HEK293 (cell line): ENCODE data around the gene SLC11A2.

Source experiments
- BCL11A ChIP-seq: fragments of 450-650 bp; formaldehyde crosslinking; IDR thresholded peaks from 2 replicates; pipeline ENCODE4 v1.5.1; 2016; ENCODE audit warnings: low read depth, missing biosample characterization, missing genetic modification characterization
- GLIS2 ChIP-seq: fragments of 450-650 bp; formaldehyde crosslinking; IDR thresholded peaks from 2 replicates; pipeline ENCODE4 v1.5.1; 2016; ENCODE audit warnings: missing biosample characterization, missing genetic modification characterization
- KLF1 ChIP-seq: fragments of 450-650 bp; formaldehyde crosslinking; IDR thresholded peaks from 2 replicates; pipeline ENCODE4 v1.5.1; 2016; ENCODE audit warnings: missing biosample characterization, missing genetic modification characterization
- KLF16 ChIP-seq: fragments of 450-650 bp; formaldehyde crosslinking; IDR thresholded peaks from 2 replicates; pipeline ENCODE4 v1.5.1; 2017; ENCODE audit warnings: missing biosample characterization, missing genetic modification characterization
- SP2 ChIP-seq: fragments of 450-650 bp; formaldehyde crosslinking; IDR thresholded peaks from 2 replicates; pipeline ENCODE4 v1.5.1; 2016; ENCODE audit warnings: missing biosample characterization, missing genetic modification characterization
- SP7 ChIP-seq: fragments of 450-650 bp; formaldehyde crosslinking; IDR thresholded peaks from 2 replicates; pipeline ENCODE4 v1.5.1; 2016; ENCODE audit warnings: missing biosample characterization, missing genetic modification characterization
- YY1 ChIP-seq: fragments of 450-650 bp; formaldehyde crosslinking; IDR thresholded peaks from 2 replicates; pipeline ENCODE4 v1.5.1; 2018; ENCODE audit warnings: missing biosample characterization, missing genetic modification characterization
- ZBTB20 ChIP-seq: fragments of 450-650 bp; formaldehyde crosslinking; IDR thresholded peaks from 2 replicates; pipeline ENCODE4 v1.5.1; 2016; ENCODE audit warnings: missing biosample characterization, missing genetic modification characterization
- ZNF133 ChIP-seq: fragments of 450-650 bp; formaldehyde crosslinking; IDR thresholded peaks from 2 replicates; pipeline ENCODE4 v1.5.1; 2016; ENCODE audit warnings: missing biosample characterization, missing genetic modification characterization
- ZNF214 ChIP-seq: fragments of 450-650 bp; formaldehyde crosslinking; IDR thresholded peaks from 2 replicates; pipeline ENCODE4 v1.5.1; 2017; ENCODE audit warnings: missing biosample characterization, mild to moderate bottlenecking, missing genetic modification characterization, borderline replicate concordance
- ZNF266 ChIP-seq: fragments of 450-650 bp; formaldehyde crosslinking; IDR thresholded peaks from 2 replicates; pipeline ENCODE4 v1.5.1; 2016; ENCODE audit warnings: missing biosample characterization, missing genetic modification characterization, low read depth
- ZNF366 ChIP-seq: fragments of 450-650 bp; formaldehyde crosslinking; conservative IDR thresholded peaks from 2 replicates; pipeline ENCODE4 v1.5.1; 2016; ENCODE audit warnings: missing biosample characterization, missing genetic modification characterization
- ZNF433 ChIP-seq: fragments of 450-650 bp; formaldehyde crosslinking; IDR thresholded peaks from 2 replicates; pipeline ENCODE4 v1.5.1; 2016; ENCODE audit warnings: missing biosample characterization, missing genetic modification characterization, low read depth
- ZNF621 ChIP-seq: fragments of 450-650 bp; formaldehyde crosslinking; IDR thresholded peaks from 2 replicates; pipeline ENCODE4 v1.5.1; 2017; ENCODE audit warnings: missing biosample characterization, missing genetic modification characterization
- ZNF658 ChIP-seq: fragments of 450-650 bp; formaldehyde crosslinking; IDR thresholded peaks from 2 replicates; pipeline ENCODE4; 2016; ENCODE audit warnings: missing biosample characterization, missing genetic modification characterization
- ZSCAN30 ChIP-seq: fragments of 450-650 bp; IDR thresholded peaks from 2 replicates; pipeline ENCODE4 v1.5.1; 2018; ENCODE audit warnings: missing biosample characterization, mild to moderate bottlenecking, missing genetic modification characterization, moderate library complexity
- TF ChIP-seq, protein P1 (sequence below): fragments of 450-650 bp; formaldehyde crosslinking; IDR thresholded peaks from 2 replicates; pipeline ENCODE4 v1.5.1; 2016; ENCODE audit warnings: missing biosample characterization, missing genetic modification characterization
- TF ChIP-seq, protein P2 (sequence below): fragments of 450-650 bp; formaldehyde crosslinking; IDR thresholded peaks from 2 replicates; pipeline ENCODE4; 2016; ENCODE audit warnings: missing biosample characterization, missing genetic modification characterization
- TF ChIP-seq, protein P3 (sequence below): fragments of 450-650 bp; formaldehyde crosslinking; IDR thresholded peaks from 2 replicates; pipeline ENCODE4 v1.5.1; 2017; ENCODE audit warnings: missing biosample characterization, mild to moderate bottlenecking, missing genetic modification characterization, moderate library complexity
- TF ChIP-seq, protein P4 (sequence below): fragments of 450-650 bp; formaldehyde crosslinking; IDR thresholded peaks from 2 replicates; pipeline ENCODE4 v1.5.1; 2016; ENCODE audit warnings: missing biosample characterization, missing genetic modification characterization
- TF ChIP-seq, protein P5 (sequence below): fragments of 450-650 bp; formaldehyde crosslinking; IDR thresholded peaks from 2 replicates; pipeline ENCODE4 v1.5.1; 2017; ENCODE audit warnings: missing biosample characterization, missing genetic modification characterization
- TF ChIP-seq, protein P6 (sequence below): fragments of 450-650 bp; formaldehyde crosslinking; IDR thresholded peaks from 2 replicates; pipeline ENCODE4 v1.5.1; 2017; ENCODE audit warnings: missing biosample characterization, missing genetic modification characterization
- TF ChIP-seq, protein P7 (sequence below): fragments of 450-650 bp; formaldehyde crosslinking; IDR thresholded peaks from 2 replicates; pipeline ENCODE4 v1.5.1; 2016; ENCODE audit warnings: missing biosample characterization, missing genetic modification characterization

Gene SLC11A2

DNA sequence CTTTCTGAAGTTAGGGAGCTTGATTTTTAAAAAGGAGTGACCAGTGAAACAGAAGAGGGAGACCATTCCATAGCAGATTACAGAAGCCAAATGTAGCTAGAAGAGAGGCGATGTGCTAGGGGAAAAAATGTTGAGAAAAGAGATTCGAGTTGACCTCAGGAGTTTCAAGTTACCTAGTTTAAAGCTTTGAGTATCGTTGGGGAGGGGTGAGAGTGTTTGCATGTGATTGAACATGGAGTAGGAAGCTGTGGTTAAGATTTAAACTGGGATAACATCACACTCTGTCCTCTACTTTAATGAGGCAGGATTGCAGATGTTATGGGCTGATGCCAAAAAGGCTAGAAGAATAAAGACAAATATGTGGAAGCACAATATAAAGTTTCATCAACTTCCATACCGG is 25.6 kb upstream of the SLC11A2 start (continued):
- TF ChIP-seq, protein P1, sequence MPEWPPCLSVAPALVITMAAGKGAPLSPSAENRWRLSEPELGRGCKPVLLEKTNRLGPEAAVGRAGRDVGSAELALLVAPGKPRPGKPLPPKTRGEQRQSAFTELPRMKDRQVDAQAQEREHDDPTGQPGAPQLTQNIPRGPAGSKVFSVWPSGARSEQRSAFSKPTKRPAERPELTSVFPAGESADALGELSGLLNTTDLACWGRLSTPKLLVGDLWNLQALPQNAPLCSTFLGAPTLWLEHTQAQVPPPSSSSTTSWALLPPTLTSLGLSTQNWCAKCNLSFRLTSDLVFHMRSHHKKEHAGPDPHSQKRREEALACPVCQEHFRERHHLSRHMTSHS (tag by site-specific recombination): no peak
- no peak for TF ChIP-seq ZNF658 (tag by site-specific recombination)
- TF ChIP-seq ZBTB20: no peak
- TF ChIP-seq ZNF214 (tag by site-specific recombination): no peak
- TF ChIP-seq, protein P2, sequence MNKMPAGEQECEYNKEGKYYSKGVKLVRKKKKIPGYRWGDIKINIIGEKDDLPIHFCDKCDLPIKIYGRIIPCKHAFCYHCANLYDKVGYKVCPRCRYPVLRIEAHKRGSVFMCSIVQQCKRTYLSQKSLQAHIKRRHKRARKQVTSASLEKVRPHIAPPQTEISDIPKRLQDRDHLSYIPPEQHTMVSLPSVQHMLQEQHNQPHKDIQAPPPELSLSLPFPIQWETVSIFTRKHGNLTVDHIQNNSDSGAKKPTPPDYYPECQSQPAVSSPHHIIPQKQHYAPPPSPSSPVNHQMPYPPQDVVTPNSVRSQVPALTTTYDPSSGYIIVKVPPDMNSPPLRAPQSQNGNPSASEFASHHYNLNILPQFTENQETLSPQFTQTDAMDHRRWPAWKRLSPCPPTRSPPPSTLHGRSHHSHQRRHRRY (tag by site-specific recombination): no peak
- TF ChIP-seq SP2: no peak
- TF ChIP-seq BCL11A (tag by site-specific recombination): 0 out of 2 replicates have a peak, but pooled peaks have one; percentile 33
- no peak for TF ChIP-seq ZNF266
- TF ChIP-seq GLIS2: no peak
- no peak for TF ChIP-seq KLF16 (tag by site-specific recombination)
- no peak for TF ChIP-seq ZNF621 (tag by site-specific recombination)
- TF ChIP-seq, protein P3, sequence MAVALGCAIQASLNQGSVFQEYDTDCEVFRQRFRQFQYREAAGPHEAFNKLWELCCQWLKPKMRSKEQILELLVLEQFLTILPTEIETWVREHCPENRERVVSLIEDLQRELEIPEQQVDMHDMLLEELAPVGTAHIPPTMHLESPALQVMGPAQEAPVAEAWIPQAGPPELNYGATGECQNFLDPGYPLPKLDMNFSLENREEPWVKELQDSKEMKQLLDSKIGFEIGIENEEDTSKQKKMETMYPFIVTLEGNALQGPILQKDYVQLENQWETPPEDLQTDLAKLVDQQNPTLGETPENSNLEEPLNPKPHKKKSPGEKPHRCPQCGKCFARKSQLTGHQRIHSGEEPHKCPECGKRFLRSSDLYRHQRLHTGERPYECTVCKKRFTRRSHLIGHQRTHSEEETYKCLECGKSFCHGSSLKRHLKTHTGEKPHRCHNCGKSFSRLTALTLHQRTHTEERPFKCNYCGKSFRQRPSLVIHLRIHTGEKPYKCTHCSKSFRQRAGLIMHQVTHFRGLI (tag by site-specific recombination): no peak
- TF ChIP-seq KLF1 (tag by site-specific recombination): no peak
- TF ChIP-seq, protein P4, sequence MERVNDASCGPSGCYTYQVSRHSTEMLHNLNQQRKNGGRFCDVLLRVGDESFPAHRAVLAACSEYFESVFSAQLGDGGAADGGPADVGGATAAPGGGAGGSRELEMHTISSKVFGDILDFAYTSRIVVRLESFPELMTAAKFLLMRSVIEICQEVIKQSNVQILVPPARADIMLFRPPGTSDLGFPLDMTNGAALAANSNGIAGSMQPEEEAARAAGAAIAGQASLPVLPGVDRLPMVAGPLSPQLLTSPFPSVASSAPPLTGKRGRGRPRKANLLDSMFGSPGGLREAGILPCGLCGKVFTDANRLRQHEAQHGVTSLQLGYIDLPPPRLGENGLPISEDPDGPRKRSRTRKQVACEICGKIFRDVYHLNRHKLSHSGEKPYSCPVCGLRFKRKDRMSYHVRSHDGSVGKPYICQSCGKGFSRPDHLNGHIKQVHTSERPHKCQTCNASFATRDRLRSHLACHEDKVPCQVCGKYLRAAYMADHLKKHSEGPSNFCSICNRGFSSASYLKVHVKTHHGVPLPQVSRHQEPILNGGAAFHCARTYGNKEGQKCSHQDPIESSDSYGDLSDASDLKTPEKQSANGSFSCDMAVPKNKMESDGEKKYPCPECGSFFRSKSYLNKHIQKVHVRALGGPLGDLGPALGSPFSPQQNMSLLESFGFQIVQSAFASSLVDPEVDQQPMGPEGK (tag by site-specific recombination): peak; percentile 51; the same call in 1 of the 2 replicates
- no peak for TF ChIP-seq ZSCAN30 (tag by site-specific recombination)
- TF ChIP-seq SP7 (tag by site-specific recombination): no peak
- TF ChIP-seq, protein P5, sequence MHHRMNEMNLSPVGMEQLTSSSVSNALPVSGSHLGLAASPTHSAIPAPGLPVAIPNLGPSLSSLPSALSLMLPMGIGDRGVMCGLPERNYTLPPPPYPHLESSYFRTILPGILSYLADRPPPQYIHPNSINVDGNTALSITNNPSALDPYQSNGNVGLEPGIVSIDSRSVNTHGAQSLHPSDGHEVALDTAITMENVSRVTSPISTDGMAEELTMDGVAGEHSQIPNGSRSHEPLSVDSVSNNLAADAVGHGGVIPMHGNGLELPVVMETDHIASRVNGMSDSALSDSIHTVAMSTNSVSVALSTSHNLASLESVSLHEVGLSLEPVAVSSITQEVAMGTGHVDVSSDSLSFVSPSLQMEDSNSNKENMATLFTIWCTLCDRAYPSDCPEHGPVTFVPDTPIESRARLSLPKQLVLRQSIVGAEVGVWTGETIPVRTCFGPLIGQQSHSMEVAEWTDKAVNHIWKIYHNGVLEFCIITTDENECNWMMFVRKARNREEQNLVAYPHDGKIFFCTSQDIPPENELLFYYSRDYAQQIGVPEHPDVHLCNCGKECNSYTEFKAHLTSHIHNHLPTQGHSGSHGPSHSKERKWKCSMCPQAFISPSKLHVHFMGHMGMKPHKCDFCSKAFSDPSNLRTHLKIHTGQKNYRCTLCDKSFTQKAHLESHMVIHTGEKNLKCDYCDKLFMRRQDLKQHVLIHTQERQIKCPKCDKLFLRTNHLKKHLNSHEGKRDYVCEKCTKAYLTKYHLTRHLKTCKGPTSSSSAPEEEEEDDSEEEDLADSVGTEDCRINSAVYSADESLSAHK (tag by site-specific recombination): peak; percentile 70; the same call in 1 of the 2 replicates
- TF ChIP-seq, protein P6, sequence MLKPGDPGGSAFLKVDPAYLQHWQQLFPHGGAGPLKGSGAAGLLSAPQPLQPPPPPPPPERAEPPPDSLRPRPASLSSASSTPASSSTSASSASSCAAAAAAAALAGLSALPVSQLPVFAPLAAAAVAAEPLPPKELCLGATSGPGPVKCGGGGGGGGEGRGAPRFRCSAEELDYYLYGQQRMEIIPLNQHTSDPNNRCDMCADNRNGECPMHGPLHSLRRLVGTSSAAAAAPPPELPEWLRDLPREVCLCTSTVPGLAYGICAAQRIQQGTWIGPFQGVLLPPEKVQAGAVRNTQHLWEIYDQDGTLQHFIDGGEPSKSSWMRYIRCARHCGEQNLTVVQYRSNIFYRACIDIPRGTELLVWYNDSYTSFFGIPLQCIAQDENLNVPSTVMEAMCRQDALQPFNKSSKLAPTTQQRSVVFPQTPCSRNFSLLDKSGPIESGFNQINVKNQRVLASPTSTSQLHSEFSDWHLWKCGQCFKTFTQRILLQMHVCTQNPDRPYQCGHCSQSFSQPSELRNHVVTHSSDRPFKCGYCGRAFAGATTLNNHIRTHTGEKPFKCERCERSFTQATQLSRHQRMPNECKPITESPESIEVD (tag by site-specific recombination): peak; percentile 75
- TF ChIP-seq ZNF366: no peak
- TF ChIP-seq ZNF133 (tag by site-specific recombination): no peak
- no peak for TF ChIP-seq ZNF433 (tag by site-specific recombination)
- no peak for TF ChIP-seq YY1 (tag by site-specific recombination)
- TF ChIP-seq, protein P7, sequence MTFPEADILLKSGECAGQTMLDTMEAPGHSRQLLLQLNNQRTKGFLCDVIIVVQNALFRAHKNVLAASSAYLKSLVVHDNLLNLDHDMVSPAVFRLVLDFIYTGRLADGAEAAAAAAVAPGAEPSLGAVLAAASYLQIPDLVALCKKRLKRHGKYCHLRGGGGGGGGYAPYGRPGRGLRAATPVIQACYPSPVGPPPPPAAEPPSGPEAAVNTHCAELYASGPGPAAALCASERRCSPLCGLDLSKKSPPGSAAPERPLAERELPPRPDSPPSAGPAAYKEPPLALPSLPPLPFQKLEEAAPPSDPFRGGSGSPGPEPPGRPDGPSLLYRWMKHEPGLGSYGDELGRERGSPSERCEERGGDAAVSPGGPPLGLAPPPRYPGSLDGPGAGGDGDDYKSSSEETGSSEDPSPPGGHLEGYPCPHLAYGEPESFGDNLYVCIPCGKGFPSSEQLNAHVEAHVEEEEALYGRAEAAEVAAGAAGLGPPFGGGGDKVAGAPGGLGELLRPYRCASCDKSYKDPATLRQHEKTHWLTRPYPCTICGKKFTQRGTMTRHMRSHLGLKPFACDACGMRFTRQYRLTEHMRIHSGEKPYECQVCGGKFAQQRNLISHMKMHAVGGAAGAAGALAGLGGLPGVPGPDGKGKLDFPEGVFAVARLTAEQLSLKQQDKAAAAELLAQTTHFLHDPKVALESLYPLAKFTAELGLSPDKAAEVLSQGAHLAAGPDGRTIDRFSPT (tag by site-specific recombination): peak; percentile 57
